ENCODE measurements around the gene MYOM1.
A peak's percentile ranks its signal among the peaks of the same experiment; 100 is the strongest.

DNA sequence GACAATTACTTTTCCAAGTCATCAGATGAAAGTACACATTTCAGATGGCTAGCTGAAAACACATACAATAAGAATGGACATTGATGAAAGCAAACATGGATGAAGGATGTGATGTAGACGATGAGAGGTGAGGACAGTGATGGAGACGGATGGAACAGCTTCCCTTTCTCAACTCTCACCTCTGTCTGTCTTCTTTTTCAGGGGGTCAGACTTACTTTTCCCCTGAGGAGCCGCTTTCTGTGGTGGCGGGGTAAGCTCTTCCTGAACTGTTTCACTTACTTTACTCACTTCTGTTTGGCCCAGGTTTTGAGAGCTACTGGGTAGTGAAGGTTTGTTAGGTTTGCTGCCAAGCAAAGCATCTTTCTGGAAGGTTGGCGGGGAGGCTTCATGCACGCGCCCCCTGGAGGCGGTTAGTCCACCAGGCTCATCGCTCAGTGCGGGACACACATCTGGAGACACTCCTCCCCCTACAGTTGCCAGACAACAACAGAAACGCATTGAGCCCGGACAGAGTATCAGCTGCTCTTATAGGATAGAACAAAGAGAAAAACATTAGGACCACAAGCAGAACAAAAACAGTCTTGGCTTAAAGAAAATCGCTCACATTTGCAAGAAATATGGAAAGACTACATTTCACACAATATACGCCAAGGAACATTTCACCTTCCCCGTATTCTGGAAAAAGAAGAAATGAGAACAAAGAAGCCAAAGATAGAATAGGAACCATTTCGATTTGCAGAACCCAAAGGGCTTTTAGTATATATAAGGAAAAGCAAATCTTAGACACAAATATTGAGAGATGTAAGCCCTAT is 90.5 kb downstream of the MYOM1 start:
- TF ChIP-seq, protein P1, sequence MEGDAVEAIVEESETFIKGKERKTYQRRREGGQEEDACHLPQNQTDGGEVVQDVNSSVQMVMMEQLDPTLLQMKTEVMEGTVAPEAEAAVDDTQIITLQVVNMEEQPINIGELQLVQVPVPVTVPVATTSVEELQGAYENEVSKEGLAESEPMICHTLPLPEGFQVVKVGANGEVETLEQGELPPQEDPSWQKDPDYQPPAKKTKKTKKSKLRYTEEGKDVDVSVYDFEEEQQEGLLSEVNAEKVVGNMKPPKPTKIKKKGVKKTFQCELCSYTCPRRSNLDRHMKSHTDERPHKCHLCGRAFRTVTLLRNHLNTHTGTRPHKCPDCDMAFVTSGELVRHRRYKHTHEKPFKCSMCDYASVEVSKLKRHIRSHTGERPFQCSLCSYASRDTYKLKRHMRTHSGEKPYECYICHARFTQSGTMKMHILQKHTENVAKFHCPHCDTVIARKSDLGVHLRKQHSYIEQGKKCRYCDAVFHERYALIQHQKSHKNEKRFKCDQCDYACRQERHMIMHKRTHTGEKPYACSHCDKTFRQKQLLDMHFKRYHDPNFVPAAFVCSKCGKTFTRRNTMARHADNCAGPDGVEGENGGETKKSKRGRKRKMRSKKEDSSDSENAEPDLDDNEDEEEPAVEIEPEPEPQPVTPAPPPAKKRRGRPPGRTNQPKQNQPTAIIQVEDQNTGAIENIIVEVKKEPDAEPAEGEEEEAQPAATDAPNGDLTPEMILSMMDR (IDR thresholded peaks at IDR 0.05; ENCODE audit: low read length): peak; percentile 92
- TF ChIP-seq EZH2 (optimal IDR thresholded peaks at IDR 0.05; ENCODE audit: low read depth, low read length): no peak

All from MM.1S (cell line).